Erythroblast (primary cell): ENCODE data around the gene ARRDC2.
"Not testable (repeated sequence)": the region's sequence is repeated elsewhere in the genome, so short reads cannot be mapped to it uniquely, and the experiment has no call there.

Experiments used
- DNase-seq, 2 experiments: peaks; one replicate each; lab custom pipeline; 2025; lab: John Stamatoyannopoulos, UW
- GATA1 ChIP-seq: IDR thresholded peaks from 2 replicates; pipeline ENCODE4 v1.6.1; 2011; ENCODE audit warnings: low read depth, mild to moderate bottlenecking, control low read depth, low read length, moderate library complexity
- POLR2A ChIP-seq: IDR thresholded peaks from 2 replicates; pipeline ENCODE4 v1.6.1; 2011; ENCODE audit warnings: mild to moderate bottlenecking, low read length

The ARRDC2 gene

GRCh38 chr19:17977021-17977420 lies 30.9 kb upstream of the ARRDC2 start:
- DNase-seq: no peak

DNA sequence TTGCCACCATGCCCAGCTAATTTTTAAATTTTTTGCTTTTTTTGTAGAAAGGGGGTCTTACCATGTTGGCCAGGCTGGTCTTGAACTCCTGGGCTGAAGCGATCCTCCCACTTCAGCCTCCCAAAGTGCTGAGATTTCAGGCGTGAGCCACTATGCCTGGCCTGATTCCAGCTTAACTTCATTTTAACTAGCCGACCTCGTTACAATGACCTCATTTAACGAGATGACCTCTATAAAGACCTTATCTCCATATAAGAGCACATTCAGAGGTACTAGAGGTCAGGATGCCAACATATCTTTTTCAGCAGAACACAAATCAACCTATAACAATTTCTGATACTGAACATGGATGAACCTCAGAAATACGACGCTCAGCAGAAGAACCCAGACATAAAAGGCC lies 30.5 kb upstream of the ARRDC2 start:
- TF ChIP-seq POLR2A (no peak), GATA1 (no peak)
- DNase-seq: no peak

More at GRCh38 chr19:17977021-17977420, 30.9 kb upstream of the ARRDC2 start:
- TF ChIP-seq POLR2A (no peak), GATA1 (no peak)

GRCh38 chr19:17981611-17982010 lies 26.4 kb upstream of the ARRDC2 start:
- DNase-seq: no peak
- TF ChIP-seq GATA1 (no peak), POLR2A (no peak)

GRCh38 chr19:17982430-17982829 lies 25.5 kb upstream of the ARRDC2 start:
- no peak for TF ChIP-seq POLR2A
- no peak for TF ChIP-seq GATA1
- DNase-seq: no peak

DNA sequence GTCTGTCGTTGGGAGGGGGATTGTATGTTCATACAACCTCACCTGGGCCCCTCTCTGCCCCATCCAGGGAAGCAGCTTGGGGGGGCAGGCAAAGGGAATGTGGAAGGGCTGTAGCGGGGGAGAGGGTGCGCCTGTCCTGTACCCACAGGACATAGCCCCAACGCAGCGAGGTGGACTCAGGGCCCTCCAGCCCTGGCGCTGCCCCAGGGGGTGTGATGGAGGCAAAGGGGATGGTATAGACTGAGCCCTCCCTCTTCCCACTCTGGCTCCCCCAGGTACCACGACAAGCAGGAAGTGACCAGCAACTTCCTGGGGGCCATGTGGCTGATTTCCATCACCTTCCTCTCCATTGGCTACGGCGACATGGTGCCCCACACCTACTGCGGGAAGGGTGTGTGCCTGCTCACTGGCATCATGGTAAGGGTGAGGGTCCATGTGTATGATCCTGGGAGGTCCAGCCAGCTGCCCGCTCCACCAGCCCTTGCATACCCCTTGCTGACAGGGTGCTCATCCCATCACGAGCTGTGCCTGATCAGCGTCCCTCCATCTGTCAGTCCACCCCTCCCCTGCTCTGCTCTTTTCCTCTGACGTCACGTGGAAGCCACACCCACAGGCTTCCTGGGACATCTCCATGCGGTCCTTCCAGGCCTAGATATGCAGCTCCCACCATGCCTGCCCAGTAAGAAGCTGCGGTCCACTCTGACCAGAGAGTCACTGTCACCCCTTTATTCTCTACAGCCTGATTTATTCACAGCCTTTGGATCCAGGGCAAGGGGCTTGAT lies 22.7 kb upstream of the ARRDC2 start:
- DNase-seq: no peak
- TF ChIP-seq POLR2A (no peak), GATA1 (no peak)

- DNase-seq: not testable (repeated sequence)
These were observed 21.4 kb upstream of the ARRDC2 start for GRCh38 chr19:17986569-17986968.

DNA sequence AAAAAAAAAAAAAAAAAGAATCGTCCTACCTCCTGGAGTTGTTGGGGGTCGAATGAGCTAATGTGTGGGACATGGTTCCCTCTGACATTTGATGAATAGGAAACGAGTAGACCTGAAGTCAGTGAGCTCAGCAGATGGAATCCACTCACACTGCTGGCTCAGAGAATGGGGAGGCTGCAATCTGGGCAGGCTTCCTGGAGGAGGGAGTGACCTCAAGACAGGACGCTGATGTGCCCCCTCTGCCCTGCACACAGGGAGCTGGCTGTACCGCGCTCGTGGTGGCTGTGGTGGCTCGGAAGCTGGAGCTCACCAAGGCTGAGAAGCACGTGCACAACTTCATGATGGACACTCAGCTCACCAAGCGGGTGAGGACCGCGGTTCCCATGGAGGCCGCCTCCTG lies 19.8 kb upstream of the ARRDC2 start:
- no peak for TF ChIP-seq POLR2A
- TF ChIP-seq GATA1: no peak
- no peak for DNase-seq

DNA sequence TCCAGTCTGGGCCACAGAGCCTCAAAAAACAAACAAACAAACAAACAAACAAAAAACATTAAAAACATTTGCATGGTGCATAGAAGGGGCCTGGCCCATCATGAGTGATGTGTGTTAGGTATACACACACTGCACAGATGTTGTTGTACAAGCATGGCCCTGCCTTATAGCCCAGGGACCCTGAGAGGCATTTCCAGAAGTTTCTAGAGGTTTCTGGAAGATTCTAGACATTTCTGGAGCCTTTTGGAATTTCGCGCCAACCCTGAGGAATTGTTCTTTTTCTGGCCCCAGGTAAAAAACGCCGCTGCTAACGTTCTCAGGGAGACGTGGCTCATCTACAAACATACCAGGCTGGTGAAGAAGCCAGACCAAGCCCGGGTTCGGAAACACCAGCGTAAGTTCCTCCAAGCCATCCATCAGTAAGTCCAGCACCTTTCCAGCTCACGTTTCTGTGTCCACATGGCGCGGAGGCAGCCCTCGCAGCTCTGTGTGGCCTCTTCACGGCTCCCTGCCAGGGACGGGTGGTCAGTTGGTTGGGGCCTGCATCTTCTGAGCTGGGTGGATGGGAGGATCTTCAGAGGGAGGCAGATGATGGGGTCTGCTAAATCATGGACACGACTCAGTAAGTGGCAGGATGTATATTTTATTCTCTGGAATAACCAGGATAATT lies 18.4 kb upstream of the ARRDC2 start:
- no peak for DNase-seq
- TF ChIP-seq POLR2A (no peak), GATA1 (no peak)

DNA sequence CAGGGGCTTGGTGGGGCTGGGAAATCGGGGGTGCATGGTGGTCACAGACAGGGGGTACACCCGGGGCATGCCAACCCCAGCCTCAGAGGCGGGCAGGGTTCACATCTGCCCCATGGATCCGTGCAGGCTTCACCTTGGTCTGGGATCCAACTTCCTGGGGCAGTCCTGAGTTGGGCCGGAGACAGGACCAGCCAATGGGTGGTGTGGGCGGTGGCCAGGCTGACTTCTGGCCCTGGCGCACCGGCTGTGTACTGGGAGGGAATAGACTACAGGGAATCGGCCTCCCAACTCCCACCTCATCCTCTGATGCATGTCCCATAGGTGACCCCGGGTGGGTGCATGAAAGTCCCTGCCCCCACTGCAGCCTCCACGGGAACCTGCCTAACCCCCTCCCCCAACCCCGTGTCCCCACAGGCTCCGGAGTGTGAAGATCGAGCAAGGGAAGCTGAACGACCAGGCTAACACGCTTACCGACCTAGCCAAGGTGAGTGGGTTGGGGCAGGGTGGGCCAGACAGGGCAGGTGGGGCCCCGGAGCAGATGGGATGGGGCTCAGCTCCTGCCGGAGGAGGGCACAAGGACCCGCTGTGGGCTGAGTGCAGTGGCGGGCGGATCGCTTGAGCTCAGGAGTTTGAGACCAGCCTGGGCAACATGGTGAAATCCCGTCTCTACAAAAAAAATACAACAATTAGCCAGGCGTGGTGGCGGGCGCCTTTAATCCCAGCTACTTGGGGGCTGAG lies 14.7 kb upstream of the ARRDC2 start:
- no peak for DNase-seq
- TF ChIP-seq GATA1: no peak
- TF ChIP-seq POLR2A: no peak

GRCh38 chr19:17996826-17997316 lies 11.1 kb upstream of the ARRDC2 start:
- no peak for TF ChIP-seq GATA1
- no peak for TF ChIP-seq POLR2A
- peak; percentile 83 to 93 for DNase-seq

GRCh38 chr19:17997969-17998826 lies 9.8 kb upstream of the ARRDC2 start:
- peak; percentile 64 to 69 for DNase-seq
- no peak for TF ChIP-seq POLR2A
- no peak for TF ChIP-seq GATA1

DNA sequence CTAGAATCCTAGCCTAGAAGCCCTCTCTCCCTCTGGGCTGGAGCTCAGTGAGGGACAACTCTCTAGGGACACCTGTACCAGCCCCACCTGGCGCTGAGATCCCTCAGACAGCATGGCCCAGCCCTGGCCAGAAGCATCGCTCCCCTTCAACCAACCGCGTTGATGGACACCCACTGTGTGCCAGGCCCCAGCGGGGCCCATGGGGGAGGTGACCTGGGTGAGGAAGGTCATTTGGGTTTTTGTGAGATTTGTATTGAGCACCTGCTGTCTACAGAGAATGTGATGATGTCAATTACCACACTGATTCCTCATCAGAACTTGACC lies 9.2 kb upstream of the ARRDC2 start:
- no peak for DNase-seq
- TF ChIP-seq GATA1 (no peak), POLR2A (no peak)

- peak; percentile 98 to 99 for DNase-seq
- TF ChIP-seq GATA1 (peak; percentile 95), POLR2A (no peak)
These were observed 8.1 kb upstream of the ARRDC2 start for GRCh38 chr19:17999684-18000479.

DNA sequence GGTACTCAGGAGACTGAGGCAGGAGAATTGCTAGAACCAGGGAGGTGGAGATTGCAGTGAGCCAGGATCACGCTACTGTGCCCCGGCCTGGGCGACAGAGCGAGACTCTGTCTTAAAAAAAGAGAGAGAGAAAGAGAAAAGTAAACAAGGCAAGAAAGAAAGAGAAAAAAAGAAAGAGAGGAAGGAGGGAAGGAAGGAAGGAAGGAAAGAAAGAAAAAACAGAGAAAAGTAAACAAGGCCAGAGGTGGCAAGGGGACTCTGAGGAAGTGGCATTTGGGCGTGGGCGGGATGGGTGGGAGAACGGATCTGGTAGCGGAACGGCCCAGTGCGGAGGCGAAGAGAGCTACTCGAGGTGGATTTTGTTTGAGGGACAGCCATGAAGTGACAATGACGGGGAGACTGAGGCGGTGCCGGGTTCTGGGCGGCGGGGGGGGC lies 7.5 kb upstream of the ARRDC2 start:
- TF ChIP-seq GATA1: no peak
- no peak for TF ChIP-seq POLR2A
- no peak for DNase-seq
